ENCODE measurements around the gene APP. TPM values are rescaled to one million over a fixed set of nuclear protein-coding genes. Genes with fewer than 3 reads are reported as not detected.

APP gene
- total RNA-seq, 5 donors from 2014 or later (not counting 1 experiment from before 2014, with no cell fraction given): 33.7 to 44.7 (median 37.5) TPM

DNA sequence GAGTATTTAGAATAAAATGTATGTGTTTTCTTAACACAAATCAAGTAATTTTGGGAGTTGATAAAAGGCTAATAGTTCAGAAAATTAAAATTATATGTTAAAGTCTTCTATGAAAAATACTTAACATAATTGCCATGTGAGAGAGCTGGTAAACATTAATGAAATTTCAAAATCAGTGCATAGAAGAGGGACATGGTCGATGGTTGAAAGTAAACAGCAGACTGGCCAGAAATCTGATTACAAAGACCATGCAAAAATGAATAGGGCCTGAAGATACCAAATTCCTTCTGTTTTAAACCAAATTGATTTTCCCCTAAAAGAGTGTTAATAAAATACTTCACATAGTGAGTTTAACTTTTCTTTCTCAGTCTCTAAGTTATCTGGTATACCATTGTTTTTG lies 307.5 kb downstream of the APP start:
- Histone ChIP-seq H3K4me3 (ENCODE audit: control insufficient read depth in 1 of 2, extremely low read depth in 1 of 2, low read length in 1 of 2) (no peak overlapping the region), H3K4me1 (ENCODE audit: control insufficient read depth in 1 of 2, extremely low read depth in 1 of 2, insufficient read depth in 2 of 2, low read length in 2 of 2) (no peaks in the 10 kb centered on the region), H3K27me3 (replicated peaks in 1 of 2; ENCODE audit: control insufficient read depth in 2 of 2, extremely low read depth in 1 of 2, insufficient read depth in 2 of 2, low read length in 1 of 2) (no peaks in the 10 kb centered on the region), H3K27ac (ENCODE audit: low read length) (no peak overlapping the region), H3K36me3 (ENCODE audit: control insufficient read depth in 2 of 2, extremely low read depth in 1 of 2, insufficient read depth in 1 of 2, low read length in 1 of 2) (no peaks in the 10 kb centered on the region), H3K9me3 (no peaks in the 10 kb centered on the region)
- ChIA-PET POLR2A (no interaction called here), CTCF (interaction anchor here in 1 of 2 donors (0.9 kb wide), 2 partner anchors 9 to 10 kb away, joined by 3 read pairs; no protein-coding TSS in a partner anchor)
- H3K9me3 Mint-ChIP-seq: no peaks in the 10 kb centered on the region
- H3K4me1 Mint-ChIP-seq: peaks cover 0 to 2% (median 0%) of the 10 kb centered on the region in 3 donors
- no peak for ATAC-seq (replicated peaks in 1 of 4)
- no peak for DNase-seq
- no peak overlapping the region for H3K4me3 Mint-ChIP-seq
- H3K27me3 Mint-ChIP-seq: no peaks in the 10 kb centered on the region
- no CpG with 5 or more reads among the region's 1 CpG for WGBS (ENCODE audit: insufficient coverage)
- H3K27ac Mint-ChIP-seq: no peak overlapping the region
- no peaks in the 10 kb centered on the region for H3K36me3 Mint-ChIP-seq

DNA sequence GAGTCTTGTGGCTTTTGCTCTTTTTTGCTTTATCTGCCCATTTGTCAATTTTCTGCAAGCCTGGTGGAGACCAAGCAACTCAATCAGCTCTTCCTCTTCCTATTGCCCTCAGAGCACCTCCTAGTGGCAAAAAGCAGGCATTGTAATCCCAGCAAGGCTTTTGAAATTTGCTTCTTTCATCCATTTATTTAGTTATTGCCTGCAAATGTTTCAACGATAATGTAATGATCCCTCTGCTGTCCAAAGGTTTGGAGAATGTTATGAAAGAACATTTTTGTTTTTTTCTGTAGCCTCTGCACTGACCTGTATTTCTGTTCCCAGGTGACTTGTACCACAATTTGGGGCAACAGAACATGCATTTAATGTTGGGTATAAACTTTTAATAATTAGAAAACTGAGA lies 308.0 kb downstream of the APP start:
- no CpG with 5 or more reads among the region's 1 CpG for WGBS (ENCODE audit: insufficient coverage)
- ChIA-PET CTCF (interaction anchor here in 1 of 2 donors (0.6 to 1.3 kb wide), 5 partner anchors 9 to 293 kb away, joined by 3 to 5 read pairs (median 3); no protein-coding TSS in a partner anchor), POLR2A (no interaction called here)
- Mint-ChIP-seq H3K27ac (no peak overlapping the region), H3K9me3 (no peaks in the 10 kb centered on the region), H3K27me3 (no peaks in the 10 kb centered on the region), H3K4me1 (peaks cover 0 to 2% (median 0%) of the 10 kb centered on the region in 3 donors), H3K36me3 (no peaks in the 10 kb centered on the region), H3K4me3 (no peak overlapping the region)
- H3K27ac ChIP-seq (ENCODE audit: low read length): no peak overlapping the region
- H3K4me1 ChIP-seq (ENCODE audit: control insufficient read depth in 1 of 2, extremely low read depth in 1 of 2, insufficient read depth in 2 of 2, low read length in 2 of 2): no peaks in the 10 kb centered on the region
- ATAC-seq (replicated peaks in 1 of 4) (peak in 1 of 4 experiments; percentile 45), DNase-seq (peak in 7 of 35 experiments; percentile 2 to 48 (median 5))
- no peaks in the 10 kb centered on the region for H3K9me3 ChIP-seq
- H3K36me3 ChIP-seq (ENCODE audit: control insufficient read depth in 2 of 2, extremely low read depth in 1 of 2, insufficient read depth in 1 of 2, low read length in 1 of 2): no peaks in the 10 kb centered on the region
- H3K27me3 ChIP-seq (replicated peaks in 1 of 2; ENCODE audit: control insufficient read depth in 2 of 2, extremely low read depth in 1 of 2, insufficient read depth in 2 of 2, low read length in 1 of 2): no peaks in the 10 kb centered on the region
- no peak overlapping the region for H3K4me3 ChIP-seq (ENCODE audit: control insufficient read depth in 1 of 2, extremely low read depth in 1 of 2, low read length in 1 of 2)

DNA sequence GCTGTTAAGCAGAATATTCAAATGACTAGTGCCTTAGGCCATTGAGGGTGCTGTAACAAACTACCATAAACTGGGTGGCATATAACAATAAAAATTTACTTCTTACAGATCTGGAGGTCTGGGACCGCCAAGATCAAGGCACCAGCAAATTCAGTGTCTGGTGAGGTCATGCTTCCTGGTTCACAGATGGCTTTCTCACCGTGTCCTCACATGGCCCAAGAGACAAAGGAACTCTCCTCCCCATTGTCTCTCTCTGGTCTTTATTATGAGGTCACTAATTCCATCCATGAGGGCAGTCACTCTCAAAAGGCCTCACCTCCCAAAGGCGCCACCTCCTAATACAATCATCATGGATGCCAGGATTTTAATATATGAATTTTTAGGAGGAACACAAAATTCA lies 308.5 kb downstream of the APP start:
- H3K4me1 ChIP-seq (ENCODE audit: control insufficient read depth in 1 of 2, extremely low read depth in 1 of 2, insufficient read depth in 2 of 2, low read length in 2 of 2): no peaks in the 10 kb centered on the region
- no peaks in the 10 kb centered on the region for H3K27me3 ChIP-seq (replicated peaks in 1 of 2; ENCODE audit: control insufficient read depth in 2 of 2, extremely low read depth in 1 of 2, insufficient read depth in 2 of 2, low read length in 1 of 2)
- H3K27me3 Mint-ChIP-seq: no peaks in the 10 kb centered on the region
- 58% methylated on average over 2 of the region's 3 CpGs for WGBS (ENCODE audit: insufficient coverage)
- H3K36me3 ChIP-seq (ENCODE audit: control insufficient read depth in 2 of 2, extremely low read depth in 1 of 2, insufficient read depth in 1 of 2, low read length in 1 of 2): no peaks in the 10 kb centered on the region
- no peak overlapping the region for H3K4me3 ChIP-seq (ENCODE audit: control insufficient read depth in 1 of 2, extremely low read depth in 1 of 2, low read length in 1 of 2)
- H3K27ac ChIP-seq (ENCODE audit: low read length): no peak overlapping the region
- DNase-seq (no peak), ATAC-seq (replicated peaks in 1 of 4) (no peak)
- no peaks in the 10 kb centered on the region for H3K9me3 ChIP-seq
- ChIA-PET CTCF (interaction anchor here in 1 of 2 donors (0.6 to 1.3 kb wide), 5 partner anchors 9 to 293 kb away, joined by 3 to 5 read pairs (median 3); no protein-coding TSS in a partner anchor), POLR2A (no interaction called here)
- H3K36me3 Mint-ChIP-seq: no peaks in the 10 kb centered on the region
- peaks cover 0 to 2% (median 0%) of the 10 kb centered on the region in 3 donors for H3K4me1 Mint-ChIP-seq
- H3K27ac Mint-ChIP-seq: no peak overlapping the region
- no peak overlapping the region for H3K4me3 Mint-ChIP-seq
- H3K9me3 Mint-ChIP-seq: no peaks in the 10 kb centered on the region

DNA sequence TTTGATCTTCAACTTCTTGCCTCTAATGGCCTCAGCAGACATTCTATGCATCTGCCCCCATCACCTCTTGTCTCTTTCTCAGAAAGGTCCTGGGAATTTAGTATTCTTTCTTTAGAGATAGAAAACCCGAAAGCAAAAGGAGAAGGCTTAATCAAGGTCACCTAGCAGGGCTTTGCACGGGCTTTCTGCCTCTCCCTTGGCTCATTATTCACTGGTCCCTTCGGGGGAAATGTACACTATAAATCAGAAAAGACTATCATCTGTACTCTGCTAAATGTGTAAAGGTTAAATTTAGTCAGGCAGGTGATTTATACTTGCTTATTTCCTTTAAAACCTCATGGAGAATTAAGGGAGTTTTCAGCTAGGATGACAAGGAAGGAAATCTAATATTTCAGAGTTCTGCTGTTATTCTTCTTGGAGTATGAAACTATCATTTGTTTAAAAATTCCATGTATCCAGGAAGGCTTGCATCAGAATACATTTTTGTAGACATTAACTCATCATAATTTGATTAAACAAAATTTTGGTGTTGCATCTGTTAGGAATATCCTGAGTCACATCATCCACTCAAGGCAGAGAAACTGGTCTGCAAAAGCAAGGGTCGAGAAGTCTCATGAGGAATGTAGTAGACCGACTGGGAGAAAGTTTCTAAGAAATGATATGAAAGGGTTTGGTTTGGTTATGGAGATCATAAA lies 311.2 kb downstream of the APP start:
- no peak overlapping the region for H3K4me3 Mint-ChIP-seq
- no CpG with 5 or more reads among the region's 5 CpGs for WGBS (ENCODE audit: insufficient coverage)
- H3K36me3 Mint-ChIP-seq: no peaks in the 10 kb centered on the region
- CTCF ChIA-PET: interaction anchor here in 1 of 2 donors (0.6 kb wide), 1 partner anchor 12 kb away, joined by 5 read pairs; no protein-coding TSS in a partner anchor
- no peaks in the 10 kb centered on the region for H3K36me3 ChIP-seq (ENCODE audit: control insufficient read depth in 2 of 2, extremely low read depth in 1 of 2, insufficient read depth in 1 of 2, low read length in 1 of 2)
- no peaks in the 10 kb centered on the region for H3K4me1 ChIP-seq (ENCODE audit: control insufficient read depth in 1 of 2, extremely low read depth in 1 of 2, insufficient read depth in 2 of 2, low read length in 2 of 2)
- H3K9me3 ChIP-seq: no peaks in the 10 kb centered on the region
- H3K4me3 ChIP-seq (ENCODE audit: control insufficient read depth in 1 of 2, extremely low read depth in 1 of 2, low read length in 1 of 2): no peak overlapping the region
- POLR2A ChIA-PET: no interaction called here
- no peak overlapping the region for H3K27ac ChIP-seq (ENCODE audit: low read length)
- no peaks in the 10 kb centered on the region for H3K9me3 Mint-ChIP-seq
- no peaks in the 10 kb centered on the region for H3K27me3 Mint-ChIP-seq
- DNase-seq: no peak
- peaks cover 0 to 6% of the 10 kb centered on the region in 2 experiments for H3K27me3 ChIP-seq (replicated peaks in 1 of 2; ENCODE audit: control insufficient read depth in 2 of 2, extremely low read depth in 1 of 2, insufficient read depth in 2 of 2, low read length in 1 of 2)
- no peak for ATAC-seq (replicated peaks in 1 of 4)
- H3K4me1 Mint-ChIP-seq: no peaks in the 10 kb centered on the region
- no peak overlapping the region for H3K27ac Mint-ChIP-seq

DNA sequence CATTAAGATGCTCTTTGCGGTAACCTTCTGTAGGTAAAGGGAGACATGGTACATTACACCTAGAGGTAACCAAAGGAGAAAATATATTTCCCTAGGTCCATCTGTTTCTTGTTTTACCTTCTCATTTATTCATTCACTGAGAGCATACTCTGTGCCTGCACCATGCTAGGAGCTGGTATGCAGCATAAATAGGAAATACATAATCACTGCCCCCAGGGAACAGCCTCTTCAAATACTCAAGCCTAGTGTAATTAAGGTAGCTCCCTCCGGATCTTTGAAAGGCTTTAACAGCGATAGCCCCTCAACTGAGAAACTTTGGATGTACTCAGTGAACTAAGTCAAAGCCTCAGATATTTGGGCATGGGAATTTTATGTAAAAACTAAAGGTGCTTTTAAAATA lies 312.2 kb downstream of the APP start:
- Mint-ChIP-seq H3K27ac (no peak overlapping the region), H3K4me3 (no peak overlapping the region), H3K4me1 (no peaks in the 10 kb centered on the region), H3K9me3 (no peaks in the 10 kb centered on the region), H3K27me3 (peaks cover 3 to 6% of the 10 kb centered on the region in 2 donors), H3K36me3 (no peaks in the 10 kb centered on the region)
- no peaks in the 10 kb centered on the region for H3K36me3 ChIP-seq (ENCODE audit: control insufficient read depth in 2 of 2, extremely low read depth in 1 of 2, insufficient read depth in 1 of 2, low read length in 1 of 2)
- no peak overlapping the region for H3K4me3 ChIP-seq (ENCODE audit: control insufficient read depth in 1 of 2, extremely low read depth in 1 of 2, low read length in 1 of 2)
- no peaks in the 10 kb centered on the region for H3K9me3 ChIP-seq
- WGBS (ENCODE audit: insufficient coverage): no CpG with 5 or more reads among the region's 3 CpGs
- ChIA-PET POLR2A (no interaction called here), CTCF (interaction anchor here in 1 of 2 donors (0.6 kb wide), 1 partner anchor 23 kb away, joined by 4 read pairs; no protein-coding TSS in a partner anchor)
- no peak for ATAC-seq (replicated peaks in 1 of 4)
- no peak overlapping the region for H3K27ac ChIP-seq (ENCODE audit: low read length)
- H3K4me1 ChIP-seq (ENCODE audit: control insufficient read depth in 1 of 2, extremely low read depth in 1 of 2, insufficient read depth in 2 of 2, low read length in 2 of 2): no peaks in the 10 kb centered on the region
- H3K27me3 ChIP-seq (replicated peaks in 1 of 2; ENCODE audit: control insufficient read depth in 2 of 2, extremely low read depth in 1 of 2, insufficient read depth in 2 of 2, low read length in 1 of 2): peaks cover 0 to 6% of the 10 kb centered on the region in 2 experiments
- no peak for DNase-seq

DNA sequence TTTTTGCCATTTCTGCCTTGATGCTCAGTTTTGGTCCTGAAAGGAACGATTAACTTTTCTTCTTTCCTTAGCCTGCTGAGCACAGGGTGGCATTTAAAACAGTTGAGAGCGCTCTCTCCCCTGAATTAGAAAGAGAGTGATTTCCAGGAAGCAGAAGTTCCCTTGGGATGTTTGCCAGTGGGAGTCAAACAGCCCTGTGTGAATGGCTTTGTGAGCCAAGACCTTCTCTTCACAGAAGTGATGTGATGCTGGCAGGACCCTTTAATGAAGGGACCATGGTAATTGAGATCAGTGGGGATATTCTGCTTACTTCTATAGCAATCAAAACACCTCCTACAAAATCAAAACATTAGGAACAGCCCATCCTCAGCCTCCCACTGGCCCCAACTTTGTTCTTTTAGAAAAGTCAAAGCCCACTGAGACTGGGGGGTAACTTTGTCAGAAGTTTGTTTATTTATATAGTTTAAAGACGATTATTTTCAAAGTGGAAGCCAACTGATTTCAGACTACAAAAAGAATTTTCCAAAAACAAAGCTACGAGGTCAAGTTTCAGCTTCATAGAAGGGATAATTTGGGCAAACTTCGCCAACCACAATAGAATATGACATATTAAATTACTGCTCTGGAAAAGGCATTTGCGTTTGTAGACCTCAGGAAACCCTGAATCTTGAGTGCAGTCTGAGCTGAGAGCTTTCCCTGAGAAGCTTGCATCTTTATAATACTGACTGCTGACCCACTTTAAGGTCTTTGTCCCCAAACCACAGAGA lies 313.1 kb downstream of the APP start:
- peaks cover 0 to 6% of the 10 kb centered on the region in 2 experiments for H3K27me3 ChIP-seq (replicated peaks in 1 of 2; ENCODE audit: control insufficient read depth in 2 of 2, extremely low read depth in 1 of 2, insufficient read depth in 2 of 2, low read length in 1 of 2)
- ChIA-PET CTCF (interaction anchor here in 1 of 2 donors (0.6 kb wide), 1 partner anchor 23 kb away, joined by 4 read pairs; no protein-coding TSS in a partner anchor), POLR2A (no interaction called here)
- H3K27ac ChIP-seq (ENCODE audit: low read length): no peak overlapping the region
- H3K4me1 ChIP-seq (ENCODE audit: control insufficient read depth in 1 of 2, extremely low read depth in 1 of 2, insufficient read depth in 2 of 2, low read length in 2 of 2): no peaks in the 10 kb centered on the region
- ATAC-seq (replicated peaks in 1 of 4): no peak
- no peaks in the 10 kb centered on the region for H3K9me3 ChIP-seq
- Mint-ChIP-seq H3K4me3 (no peak overlapping the region), H3K4me1 (no peaks in the 10 kb centered on the region), H3K9me3 (no peaks in the 10 kb centered on the region), H3K27ac (no peak overlapping the region), H3K27me3 (peaks cover 3 to 6% of the 10 kb centered on the region in 2 donors), H3K36me3 (no peaks in the 10 kb centered on the region)
- no peak for DNase-seq
- 100% methylated on average over 1 of the region's 6 CpGs for WGBS (ENCODE audit: insufficient coverage)
- H3K36me3 ChIP-seq (ENCODE audit: control insufficient read depth in 2 of 2, extremely low read depth in 1 of 2, insufficient read depth in 1 of 2, low read length in 1 of 2): no peaks in the 10 kb centered on the region
- H3K4me3 ChIP-seq (ENCODE audit: control insufficient read depth in 1 of 2, extremely low read depth in 1 of 2, low read length in 1 of 2): no peak overlapping the region

Data from T-cell (primary cell).